Measurements from ENCODE around the gene GNAI1.
"Not testable (repeated sequence)": the region's sequence is repeated elsewhere in the genome, so short reads cannot be mapped to it uniquely, and the experiment has no call there.

Gene GNAI1

DNA sequence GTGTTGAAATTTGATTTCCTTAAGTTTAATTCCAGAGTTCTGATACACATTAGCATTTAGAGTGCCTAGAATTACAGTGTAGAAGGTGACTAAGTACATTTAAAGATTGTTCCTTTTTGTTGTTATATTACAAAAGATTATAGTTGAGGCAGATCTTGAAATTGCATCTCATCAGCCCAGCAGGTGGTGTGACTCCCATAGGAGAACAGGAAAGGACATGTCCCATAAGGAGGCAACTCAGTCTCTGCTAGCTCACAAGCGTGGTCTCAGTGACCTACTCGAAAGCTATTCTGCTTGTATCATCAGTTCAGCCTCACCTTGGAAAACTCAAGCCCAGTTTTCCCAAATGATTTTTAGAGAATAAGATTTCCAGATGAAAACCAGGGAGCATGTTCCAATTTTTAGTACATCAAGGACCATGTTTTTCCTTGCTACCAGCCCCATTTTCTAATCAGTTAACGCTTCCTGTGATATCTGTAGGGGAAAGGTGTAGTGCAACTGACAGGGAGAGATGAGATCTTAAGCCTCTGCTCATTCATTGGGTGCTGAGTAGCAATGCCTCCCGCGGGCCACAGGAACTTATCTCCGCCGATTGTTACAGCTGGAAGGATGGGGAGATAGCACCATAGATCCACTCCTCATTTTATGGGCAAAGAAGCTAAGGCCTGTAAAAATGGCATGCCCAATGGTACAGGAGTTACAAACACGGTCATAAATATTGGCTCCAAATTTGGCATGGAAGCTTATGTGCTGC lies 1.1 kb upstream of the GNAI1 start:
- DNase-seq = no peak

DNA sequence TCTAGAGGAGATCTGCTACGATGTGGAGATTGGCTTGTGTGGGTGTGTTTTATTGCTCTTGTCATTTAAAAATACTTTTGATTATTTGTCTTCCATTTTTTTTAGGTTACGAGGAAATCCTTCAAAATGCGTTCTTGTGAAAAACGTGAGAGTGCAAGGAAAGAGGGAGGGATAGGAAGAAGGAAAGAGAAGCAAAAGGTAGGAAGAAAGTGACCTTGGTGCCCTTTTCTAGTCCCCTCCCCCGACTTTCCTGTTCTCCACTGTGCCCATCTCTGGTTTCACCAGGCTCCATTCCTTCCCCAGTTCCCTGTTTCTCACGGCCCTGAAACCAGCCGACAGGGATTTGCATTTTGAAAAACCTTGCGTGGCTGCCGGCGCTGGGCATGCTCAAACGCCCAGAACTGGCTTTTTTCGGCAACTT lies 506 bp upstream of the GNAI1 start:
- no peak for DNase-seq

DNA sequence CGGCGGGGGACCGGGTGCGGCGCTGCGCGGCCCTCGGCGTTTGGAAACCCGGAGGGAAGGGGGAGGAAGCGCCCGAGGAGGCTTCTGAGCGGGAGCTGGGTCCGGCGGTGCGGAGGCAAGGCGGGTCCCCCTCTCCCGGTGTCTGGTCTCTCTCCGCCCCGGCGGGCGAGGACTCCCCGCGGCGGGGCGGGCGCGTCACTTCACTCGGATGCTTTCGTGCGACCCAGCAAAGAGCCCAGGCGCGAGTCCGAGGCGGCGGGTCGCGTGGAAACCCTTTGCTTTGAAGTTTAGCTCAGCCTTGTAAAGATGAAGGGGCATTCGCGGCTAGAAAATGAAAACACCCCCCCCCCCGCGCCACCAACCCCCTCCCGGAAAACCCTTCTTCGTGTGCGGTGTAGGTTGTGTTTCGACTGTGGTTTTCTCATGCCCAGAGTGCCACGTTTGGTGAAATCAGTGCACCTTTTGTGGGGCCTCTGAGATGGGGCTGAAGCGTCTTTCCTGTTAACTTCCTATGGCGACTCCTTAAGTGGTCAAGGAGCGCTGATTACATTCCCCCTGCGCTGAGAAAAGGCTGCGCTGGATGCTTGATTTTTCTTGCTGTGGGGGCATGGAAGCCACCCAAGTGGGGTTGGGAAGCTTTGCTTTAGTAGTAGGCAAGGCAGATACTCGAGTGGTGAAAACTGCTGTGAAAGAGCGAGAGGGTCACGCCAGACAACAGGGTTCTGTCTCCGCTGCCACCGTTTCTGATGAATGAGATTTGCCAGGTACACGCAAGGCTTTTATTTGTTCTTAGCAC lies 876 bp downstream of the GNAI1 start:
- DNase-seq = no peak

DNA sequence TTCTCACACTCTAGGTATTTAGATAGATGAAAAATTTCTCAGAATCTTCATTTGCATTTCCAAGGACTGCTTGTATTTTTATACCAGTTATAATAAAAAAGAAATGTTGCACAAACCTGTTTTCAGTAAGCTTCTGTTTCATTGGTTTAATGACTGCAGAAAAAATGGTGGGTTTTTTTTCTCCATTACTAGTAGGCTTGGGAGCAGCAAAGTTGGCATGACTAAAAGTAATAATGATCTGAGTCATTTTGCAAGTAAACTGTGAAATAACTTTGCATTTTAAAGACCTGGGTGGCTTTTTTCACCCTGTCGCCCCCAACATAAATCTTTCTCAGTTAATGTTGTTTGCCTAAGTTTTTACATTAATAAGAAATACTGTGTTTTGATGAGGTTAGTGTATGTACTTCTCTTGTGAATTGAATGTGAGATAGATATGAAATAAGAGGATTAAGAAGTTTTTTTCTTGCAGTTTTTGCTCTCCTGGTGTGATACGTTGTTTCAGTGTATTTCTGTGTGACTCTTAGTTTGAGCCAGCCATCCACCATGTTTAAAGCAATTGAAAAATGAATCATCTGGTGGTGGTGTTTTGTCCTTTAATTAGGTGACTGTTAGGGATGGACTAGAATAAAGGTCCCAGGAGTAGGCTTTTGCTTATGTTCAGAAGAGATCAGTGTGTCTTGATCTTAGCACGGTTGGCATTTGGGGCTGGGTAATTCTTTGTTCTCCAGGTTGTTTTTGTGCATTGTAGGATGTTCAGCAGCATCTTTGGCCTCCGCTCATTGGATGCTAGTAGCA lies 1.8 kb downstream of the GNAI1 start:
- no peak for DNase-seq

DNA sequence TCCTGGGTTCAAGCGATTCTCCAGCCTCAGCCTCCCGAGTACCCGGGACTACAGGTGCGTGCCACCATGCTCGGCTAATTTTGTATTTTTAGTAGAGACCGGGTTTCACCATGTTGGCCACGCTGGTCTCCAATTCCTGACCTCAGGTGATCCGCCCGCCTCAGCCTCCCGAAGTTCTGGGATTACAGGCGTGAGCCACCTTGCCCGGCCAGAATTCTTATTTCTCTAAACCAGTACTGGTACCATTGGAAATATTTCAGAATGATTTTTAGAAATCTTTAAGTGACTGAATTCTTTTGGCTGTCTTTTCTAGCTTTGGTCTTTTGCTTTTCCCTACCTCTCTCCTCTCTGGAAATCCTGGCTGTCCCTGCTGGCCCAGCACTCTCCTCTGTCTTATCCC lies 2.8 kb downstream of the GNAI1 start:
- no peak for DNase-seq

DNA sequence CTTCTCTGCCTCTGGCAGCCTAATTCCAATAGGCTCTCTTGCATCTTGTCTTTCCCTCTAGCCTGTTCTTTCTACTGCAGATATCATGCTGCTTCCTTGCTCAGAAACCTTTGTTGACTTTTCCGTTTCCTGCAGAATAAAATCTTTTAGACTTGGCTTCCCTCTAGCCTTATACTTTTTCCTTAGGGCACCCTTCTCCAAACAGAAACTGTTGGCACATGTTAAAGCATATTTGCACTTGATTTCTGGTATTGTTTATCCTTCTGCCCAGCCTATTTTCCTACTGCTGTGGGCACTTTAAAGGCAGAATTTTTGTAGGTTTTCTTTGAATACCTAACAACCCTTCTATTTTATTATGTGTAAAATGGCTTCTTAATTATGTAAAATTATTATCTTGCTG lies 4.6 kb downstream of the GNAI1 start:
- no peak for DNase-seq

DNA sequence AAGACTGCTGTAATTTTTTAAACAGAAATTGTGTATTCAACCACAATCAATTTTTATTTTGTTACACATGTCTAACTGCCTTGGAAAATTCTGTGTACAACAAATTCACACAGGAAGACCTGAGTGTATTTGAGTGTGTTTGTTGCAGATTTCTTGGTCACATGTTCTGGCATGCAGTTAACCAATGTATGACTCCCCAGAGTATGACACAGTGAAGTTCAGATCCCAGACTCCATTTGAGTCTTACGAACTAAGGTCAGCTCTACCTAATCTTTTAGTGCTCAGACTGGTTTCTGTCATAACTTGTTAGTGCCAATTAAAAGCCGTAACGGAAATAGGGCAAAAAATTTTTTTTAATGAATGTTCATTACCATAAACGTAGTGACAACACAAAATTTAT lies 5.8 kb downstream of the GNAI1 start:
- DNase-seq = no peak

DNA sequence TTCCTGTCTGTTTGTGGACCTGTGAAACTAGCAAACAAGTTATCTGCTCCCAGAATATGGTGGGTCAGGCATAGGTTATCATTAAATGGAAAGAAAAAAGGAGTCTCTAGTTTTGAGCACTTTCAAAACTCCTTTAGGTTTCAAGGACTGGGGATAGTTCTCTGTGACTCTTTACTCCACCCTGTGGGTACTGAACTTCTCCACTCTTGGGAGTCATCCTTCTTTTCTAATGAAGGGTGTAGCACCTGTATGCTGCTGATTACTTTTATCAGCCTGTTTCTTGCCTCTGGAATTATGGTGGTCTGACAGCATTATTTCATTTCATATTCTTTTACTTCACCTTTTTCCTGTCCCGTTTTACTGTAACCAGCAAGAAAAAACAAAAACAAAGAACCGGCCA lies 6.7 kb downstream of the GNAI1 start:
- no peak for DNase-seq

DNA sequence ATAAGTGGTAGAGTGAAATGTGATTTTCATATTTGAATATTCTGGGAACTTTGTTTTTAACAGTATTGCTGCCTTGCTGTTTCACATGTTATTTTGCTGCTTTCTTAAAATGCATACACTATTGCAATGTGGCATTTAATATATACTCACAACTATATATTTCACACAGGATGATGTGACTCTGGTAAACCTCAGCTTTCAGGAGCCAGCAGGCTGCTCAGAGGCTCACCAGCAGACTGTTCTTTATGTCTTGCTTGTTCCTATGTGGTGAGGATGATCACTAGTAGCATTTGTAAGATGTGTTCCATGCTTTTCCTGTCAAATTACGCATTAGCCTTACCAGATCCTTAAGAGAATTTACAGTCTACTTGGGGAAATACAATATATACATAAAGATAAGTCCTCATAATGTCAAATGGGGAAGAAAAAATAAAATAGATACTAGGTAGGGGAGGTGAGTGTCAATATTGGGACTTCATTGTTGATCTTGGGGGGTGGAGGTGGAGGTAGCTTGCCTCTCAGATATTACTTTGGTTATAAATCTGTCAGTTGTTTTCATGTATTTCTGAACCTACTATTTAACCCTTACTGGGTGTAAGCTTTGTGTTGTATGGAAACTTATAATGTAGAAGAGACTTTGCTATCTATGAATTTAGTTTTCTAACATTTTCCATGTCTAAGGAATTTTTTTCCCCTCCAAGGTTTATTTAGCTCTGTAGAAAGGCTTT lies 8.4 kb downstream of the GNAI1 start:
- DNase-seq = no peak

DNA sequence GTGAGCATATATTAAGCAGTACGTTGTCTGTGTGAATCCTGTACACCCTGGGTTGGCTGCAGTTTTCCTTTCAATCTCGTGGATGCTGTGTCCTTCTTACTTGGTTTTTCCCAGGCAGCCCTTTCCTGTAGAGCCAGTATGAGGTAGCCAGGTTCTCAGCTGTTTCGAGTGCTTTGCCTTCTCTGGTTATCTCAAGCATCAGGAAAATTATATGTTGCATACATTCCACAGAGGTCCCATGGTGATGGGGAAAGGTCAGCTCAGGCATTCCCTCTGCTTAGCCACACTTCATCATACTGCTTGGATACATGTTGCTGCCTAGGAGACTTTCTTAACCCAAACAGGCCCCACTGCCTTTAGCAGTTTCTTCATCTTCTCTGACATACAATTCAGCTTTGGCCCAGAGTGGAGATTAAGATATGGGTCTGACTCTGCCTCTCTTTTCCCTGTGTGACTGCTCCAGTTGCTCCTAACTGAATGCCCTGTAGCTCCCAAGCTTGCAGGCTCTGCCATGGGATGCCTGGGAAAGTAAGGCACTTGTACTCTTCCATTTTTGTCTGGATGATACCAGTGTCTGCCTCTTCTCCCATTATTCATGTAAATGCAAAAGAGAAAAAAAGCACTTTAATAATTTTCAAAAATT lies 11.3 kb downstream of the GNAI1 start:
- DNase-seq = no peak

DNA sequence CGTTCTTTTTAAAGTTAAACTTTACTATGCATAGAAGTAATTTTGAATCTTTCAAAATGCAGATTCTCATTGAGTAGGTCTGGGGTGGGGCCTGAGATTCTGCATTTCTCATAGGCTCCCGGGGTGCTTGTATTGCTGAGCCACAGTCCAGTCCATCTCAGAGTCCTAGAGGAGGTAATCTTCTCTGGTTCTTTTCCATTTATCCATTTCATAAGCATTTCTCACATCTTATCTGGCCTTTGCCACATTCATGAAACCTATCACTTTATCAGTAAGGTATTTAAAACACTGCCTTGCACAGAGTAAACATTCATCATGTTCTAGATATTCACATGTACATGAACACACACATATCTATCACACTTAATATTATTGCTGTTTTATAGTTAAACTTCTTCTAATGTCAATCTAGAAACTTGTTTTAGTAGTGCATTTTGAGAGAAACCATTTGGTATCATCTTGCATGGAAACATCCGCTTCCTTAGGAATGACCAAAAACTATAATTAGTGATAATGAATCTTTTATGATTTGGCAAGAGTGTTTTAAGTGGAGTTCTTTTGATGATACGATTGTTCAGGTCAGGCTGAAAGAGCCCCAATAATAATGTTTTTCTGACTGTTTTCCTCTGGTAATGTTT lies 12.0 kb downstream of the GNAI1 start:
- DNase-seq = no peak

DNA sequence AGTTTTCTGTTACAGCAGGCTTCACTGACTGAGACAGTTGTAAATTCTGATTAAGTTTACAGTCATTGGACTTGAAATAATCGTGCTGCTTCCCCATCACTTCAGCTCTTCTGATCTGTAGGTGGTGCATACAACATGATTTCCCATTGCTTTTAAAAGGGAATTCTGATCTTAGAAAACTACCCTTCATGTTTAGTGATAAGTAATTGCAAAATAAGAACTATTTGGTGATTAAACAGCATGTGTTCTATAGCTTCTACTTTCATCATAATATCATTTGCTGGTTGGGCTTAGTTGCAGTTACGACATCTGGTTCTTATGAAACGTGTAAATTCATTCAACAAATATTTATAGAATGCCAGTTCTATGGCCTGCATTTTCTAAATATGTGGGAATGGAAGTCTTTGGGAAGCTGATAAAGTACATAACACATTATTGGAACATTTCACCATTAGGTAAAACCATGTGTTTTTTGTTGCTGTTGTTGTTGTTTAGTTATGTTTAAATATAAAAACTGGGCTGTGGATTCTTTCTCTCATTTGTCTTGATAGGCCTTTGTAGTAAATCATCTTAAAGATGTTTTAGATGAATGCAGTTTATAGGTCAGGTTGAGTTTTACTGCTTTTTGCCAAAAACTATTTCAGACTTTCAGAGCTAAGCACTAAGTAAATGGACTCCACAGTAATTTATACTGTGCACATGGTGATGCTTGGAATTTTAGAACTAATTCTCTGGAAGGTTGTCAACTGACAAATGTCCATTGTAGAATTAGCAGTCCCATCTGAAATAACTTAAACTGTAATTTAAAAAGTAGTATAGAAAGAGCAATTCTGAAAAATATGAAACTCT lies 13.1 kb downstream of the GNAI1 start:
- no peak for DNase-seq

DNA sequence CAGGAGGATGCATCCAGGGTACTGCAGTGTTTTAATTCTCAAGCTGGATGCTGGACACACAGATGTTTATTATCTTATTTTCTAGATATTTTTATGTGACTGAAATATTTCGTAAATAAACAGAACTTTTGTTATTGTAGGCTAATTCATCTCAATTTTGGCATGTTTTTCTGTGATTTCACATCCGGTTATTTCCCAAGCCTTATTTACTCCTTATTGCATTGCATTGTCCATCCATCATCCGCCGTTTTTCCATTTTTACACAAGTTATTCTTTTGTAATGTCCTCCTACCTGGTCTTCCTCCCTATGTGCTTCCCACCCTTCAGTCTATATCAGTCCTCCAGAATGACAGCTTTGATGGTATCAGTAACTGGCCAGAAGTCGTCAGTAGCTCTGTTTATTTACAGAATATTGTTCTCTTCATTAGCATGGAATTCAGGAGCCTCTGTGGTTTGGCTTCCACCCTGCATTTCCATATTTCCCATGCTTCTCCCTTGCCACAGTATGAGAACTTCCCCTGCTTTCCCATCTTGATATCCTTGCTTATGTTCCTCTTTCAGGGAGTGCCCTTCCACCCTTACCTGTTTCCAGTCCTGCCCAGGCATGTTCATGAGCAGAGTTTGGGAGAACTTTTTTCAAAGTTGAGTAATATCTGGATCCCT lies 16.1 kb downstream of the GNAI1 start:
- no peak for DNase-seq

DNA sequence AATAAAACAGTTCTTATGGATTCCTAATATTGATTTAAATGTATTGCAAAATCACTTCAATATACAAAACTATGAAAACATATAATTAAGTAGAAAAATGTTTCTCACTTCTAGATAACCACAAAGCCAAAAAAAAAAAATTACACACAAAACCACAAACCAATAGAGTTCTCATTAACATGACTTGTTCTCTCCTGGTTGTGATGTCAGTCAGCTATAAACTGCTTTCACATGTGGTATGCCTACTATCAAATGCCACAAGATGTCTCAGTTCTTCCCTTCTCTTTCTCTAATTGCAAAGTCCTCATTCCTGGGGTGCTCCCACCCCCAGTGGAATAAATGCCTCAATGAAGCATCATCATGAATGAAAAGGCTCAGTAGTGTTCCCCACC lies 16.6 kb downstream of the GNAI1 start:
- DNase-seq = no peak

DNA sequence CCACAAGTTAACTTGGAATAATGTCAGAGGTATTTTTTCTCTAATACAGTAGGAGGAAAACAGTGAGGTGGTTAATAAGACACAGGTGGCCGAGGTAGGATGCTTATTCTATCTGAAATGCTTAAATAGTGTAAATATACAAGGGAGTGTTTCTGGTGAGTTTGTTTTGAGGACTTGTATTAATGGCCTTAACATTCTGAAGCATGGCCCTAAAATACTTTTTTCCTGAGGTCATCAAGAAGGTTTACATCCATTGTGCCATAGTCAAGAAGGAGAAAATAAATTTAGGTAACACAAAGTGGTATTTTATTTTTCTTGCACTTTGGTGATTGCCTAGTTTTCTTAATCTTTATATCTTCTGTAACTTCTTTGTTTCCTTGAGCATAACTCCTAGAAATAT lies 18.8 kb downstream of the GNAI1 start:
- no peak for DNase-seq

DNA sequence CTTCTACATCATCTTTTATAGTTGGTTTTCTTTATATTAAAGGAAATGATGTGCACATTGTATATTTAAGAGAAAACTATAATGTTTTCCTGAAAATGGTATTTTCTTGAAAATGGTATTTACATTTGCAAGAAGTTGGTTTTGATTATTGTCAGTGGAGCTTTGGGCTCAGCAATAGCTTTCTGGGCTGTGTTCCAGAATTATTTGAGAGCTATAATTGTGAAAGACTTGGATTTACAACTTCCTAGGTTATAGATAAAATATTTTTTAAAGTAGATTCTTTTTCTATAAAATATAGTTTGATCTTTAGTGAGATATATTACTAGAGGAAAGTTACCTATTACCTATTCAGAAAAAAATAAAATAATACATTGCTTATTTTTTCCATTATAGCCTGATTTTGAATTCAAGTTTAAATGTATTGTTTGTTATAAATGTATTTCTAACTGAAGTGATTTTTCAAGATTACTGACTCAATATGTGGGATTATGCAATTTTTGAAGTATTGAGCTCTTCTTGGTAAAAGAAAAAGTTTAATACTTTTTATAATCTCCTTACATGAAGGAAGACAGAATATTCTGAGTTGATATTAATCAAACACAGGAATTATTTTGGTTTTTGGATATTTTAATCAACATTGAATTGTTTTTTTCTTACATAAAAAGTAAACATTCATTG lies 20.2 kb downstream of the GNAI1 start:
- no peak for DNase-seq

DNA sequence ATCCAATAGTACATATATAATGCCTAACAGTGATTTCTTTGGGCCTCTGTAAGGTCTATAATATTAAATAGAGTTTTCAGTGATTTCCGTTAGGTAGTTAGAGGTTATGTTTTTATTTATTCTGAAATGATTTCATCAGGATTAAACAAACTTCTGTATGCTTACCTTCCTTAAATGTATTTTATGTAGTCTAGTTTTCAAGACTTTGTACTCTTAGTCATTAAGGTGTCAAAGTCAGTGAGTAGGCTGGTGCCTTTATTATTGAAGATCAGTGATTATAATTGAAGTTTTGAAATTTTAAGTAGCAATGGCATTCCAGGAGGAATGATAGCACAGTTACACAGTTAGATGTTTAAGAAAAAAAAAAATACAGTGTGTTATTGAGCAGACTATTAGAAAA lies 20.7 kb downstream of the GNAI1 start:
- no peak for DNase-seq

DNA sequence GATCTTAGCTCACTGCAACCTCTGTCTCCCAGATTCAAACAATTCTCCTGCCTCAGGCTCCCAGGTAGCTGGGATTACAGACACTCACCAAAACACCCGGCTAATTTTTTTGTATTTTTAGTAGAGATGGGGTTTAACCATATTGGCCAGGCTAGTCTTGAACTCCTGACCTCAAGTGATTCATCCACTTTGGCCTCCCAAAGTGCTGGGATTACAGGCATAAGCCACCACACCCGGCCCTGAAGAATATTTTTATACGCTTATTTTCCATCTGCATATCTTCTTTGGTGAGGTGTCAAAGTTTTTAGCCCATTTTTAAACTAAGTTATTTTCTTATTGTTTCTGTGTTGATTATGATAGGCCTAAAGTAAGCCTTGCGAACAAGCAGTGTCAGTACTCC lies 23.1 kb downstream of the GNAI1 start:
- not testable (repeated sequence) for DNase-seq

DNA sequence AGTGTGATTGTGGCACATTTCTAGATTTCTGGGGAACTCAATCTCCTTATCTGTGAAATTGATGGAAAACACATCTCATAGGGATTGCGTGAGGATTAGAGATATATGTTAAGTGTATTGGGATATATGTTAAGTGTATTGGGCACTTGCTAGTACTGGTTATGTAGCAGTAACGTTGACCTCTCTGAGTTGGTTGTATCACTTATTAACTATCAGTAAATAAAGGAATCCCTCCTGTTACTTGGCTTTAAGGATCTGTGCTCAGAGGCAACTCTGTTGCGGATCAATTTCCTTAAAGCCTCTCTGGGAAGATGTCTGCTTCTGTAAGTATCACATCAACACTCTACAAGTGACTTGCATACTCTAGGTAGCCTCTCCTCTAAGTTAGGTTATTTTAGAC lies 25.2 kb downstream of the GNAI1 start:
- no peak for DNase-seq

DNA sequence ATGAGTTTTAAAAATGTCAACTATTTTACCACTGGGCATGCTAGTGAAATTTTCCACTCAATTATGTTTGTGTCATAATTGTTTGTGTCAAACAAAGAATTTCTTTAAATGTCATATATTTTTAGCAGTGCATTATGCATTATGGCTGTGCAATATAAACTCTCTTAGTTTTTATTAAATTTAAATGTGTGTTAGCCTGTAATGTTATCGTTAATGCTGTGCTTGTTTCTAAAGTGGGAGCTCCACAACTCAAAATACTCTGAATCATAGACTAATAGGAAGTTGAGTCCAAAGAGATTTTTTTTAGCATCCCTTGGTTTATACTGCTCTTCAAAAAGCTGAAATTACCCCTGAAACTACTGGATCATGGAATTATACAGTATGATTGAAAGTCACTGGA lies 26.8 kb downstream of the GNAI1 start:
- DNase-seq = no peak
